CD4-positive, alpha-beta T cell treated with Interleukin-21 for 1 hour (primary cell): ENCODE data around the gene CBFA2T3.
"Not testable (repeated sequence)": the region's sequence is repeated elsewhere in the genome, so short reads cannot be mapped to it uniquely, and the experiment has no call there.

Experiments
- DNase-seq: peaks from one replicate; pipeline ENCODE4 v3.0.0-alpha.2; 2020

CBFA2T3 gene

DNA sequence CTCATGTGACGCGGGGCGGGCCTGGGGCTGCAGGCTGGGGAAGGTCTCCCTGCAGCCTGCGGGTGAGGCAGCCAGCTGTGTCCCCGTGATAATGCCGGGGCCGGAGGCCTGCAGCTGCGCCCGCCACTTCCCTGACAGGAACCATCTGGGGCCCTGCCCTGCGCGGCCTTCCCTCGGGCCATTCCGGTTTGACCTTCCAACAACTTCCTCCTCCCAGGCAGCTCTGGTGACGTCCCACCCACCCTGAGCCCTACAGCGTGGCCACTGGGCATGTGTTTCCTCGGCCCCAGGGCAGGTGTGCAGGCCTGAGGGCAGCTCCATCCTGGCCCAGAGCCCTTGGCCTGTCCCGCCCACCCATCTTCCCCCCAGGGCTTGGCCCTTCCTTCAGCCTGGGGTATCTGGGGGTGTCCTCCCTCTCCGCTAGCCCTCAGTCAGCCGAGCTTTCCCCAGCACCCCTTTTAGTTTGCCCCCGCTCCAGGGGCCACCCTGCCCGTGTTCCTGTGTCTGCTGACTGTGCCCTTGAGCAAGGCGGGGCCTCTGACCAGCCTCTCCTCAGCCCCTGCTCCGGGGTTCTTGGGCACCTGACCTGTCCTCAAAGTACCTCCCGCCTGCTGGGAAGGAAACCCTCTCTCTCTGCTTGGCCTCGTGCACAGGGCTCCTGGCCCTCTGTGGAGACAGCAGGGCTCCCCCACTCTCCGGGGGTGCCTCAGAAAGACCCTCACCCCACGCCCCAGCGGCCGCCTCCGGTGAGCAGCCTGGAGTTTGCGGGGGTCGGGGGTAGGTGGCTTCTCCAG, at the start of gene CBFA2T3:
Gene CBFA2T3, minus strand, starts transcription at position 190 of the 794 bp plus-strand sequence. CDS start 400 bp downstream, outside the sequence.
- DNase-seq, result peak; percentile 13

DNA sequence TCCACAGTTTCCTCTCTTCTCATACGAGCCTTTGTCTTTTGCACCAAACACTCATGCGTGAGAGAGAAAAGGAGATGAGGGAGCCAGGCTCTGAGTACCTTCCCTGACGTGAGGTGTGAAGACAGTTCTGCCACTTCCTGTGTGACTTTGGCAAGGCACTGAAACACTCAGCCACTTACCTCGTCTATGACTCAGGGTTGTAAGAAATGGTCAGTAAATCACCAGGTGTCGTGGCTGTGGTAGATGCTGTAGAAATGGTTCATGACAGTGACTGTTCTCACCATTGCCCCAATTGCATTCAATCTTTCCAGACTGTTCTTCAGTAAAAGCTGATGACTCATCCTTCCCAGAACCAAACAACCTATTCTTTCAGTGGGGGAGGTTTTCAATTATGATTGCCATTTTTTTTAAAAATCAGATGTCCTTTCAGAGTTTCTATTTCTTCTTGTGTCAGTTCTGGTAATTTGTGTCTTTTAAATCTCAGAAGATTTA, 49.2 kb upstream of the CBFA2T3 start:
- peak; percentile 66 for DNase-seq

DNA sequence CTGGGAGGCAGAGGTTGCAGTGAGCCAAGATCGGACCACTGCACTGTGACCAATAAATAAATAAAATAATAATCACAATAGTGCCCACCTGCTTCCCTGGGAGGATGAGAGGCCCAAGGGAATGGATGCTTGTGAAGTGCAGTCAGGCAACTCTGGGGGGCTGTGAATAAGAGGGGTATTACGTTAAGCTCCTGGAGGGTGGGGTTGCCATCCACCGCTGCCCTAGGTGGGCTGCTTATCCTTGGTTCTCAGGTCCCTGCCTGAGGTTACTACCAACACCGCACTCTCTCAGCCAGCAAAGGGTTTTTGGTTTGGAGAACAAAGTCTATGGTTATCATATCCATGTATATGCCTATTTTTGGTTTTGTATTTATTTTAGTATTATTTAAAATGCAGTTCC, 48.6 kb upstream of the CBFA2T3 start:
- DNase-seq, result no peak

- no peak for DNase-seq
These were observed 47.6 kb upstream of the CBFA2T3 start for GRCh38 chr16:89024546-89025060.

DNA sequence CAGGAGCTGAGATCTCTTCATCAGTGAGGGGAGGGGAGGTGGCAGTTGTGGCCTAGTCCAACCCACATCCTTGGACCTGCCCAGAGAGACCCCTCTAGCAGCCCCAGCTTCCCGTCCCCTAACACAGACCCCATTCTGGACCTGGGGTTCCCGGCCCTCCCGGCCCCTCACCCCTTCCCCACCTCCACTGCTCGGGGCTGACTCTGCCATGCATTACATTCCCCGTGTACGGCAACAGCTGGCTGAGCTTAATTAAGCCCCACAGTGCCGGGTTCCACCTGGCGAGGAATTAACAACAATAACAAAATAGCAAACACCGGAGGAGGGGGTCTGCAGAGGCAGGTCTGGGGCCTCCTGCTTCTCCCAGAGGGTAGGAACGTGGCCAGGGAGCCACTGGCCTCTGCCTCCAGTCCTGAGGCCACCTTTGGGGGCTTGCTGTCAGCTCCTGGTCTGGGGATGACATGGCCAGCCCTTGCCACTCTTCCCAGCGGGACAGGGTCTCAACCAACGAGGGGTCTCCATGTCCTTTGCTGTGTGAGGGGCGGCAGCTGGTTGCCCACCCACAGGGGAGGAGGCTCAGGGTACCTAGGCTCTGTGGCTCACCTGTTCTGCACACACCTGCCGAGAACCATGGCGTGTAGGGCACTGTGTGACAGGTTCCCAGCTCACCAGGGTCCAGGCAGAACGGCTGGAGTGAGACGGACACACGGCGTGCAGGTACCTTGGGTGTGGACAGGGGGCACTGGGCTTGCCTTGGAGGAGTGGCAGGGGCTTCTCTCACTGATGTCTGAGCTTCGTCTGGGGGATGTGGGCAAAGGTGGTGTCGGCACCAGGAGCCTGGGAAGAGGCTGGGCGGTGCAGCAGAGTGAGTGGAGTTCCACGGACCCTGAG, 46.9 kb upstream of the CBFA2T3 start:
- DNase-seq, result no peak

GRCh38 chr16:89023151-89023551, 46.1 kb upstream of the CBFA2T3 start:
- no peak for DNase-seq

DNA sequence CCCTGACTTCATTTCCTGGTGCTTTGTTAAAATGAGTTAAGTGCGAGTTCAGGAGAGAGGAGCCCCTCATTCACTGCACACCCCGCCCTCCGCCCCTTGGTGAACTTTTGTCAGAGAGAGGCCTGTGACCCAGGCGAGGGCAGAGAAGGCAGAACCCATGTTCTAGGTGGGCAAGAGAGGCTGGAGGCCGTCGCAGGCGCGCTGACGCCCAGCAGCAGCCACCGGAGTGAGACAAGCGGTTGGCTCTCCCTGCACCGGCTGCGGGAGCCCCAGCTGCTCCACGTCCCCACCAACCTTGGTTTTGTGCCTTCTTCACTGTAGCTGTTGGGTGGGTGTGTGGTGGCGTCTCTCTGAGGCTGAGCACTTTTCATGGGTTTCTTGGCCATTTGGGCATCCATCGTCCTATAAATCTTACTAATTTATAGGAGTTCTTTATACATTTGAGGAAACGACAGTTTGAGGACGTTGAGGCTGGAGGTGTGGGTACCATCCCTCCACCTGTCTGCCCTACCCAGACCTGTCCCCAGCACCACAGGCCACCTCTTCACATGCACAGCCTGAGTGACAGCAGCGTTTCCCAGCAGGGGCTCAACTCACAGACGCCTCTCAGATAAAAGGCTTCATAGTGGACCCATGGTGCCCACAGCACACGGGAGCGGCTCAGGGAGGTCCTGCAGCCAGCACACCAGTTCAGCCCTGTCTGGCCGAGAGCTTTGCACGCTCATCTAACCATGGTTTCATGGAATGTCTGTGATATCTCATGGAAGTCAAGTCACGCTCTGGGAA, 45.2 kb upstream of the CBFA2T3 start:
- DNase-seq, result no peak

- no peak for DNase-seq
These were observed 44.1 kb upstream of the CBFA2T3 start for GRCh38 chr16:89020925-89021595.

DNA sequence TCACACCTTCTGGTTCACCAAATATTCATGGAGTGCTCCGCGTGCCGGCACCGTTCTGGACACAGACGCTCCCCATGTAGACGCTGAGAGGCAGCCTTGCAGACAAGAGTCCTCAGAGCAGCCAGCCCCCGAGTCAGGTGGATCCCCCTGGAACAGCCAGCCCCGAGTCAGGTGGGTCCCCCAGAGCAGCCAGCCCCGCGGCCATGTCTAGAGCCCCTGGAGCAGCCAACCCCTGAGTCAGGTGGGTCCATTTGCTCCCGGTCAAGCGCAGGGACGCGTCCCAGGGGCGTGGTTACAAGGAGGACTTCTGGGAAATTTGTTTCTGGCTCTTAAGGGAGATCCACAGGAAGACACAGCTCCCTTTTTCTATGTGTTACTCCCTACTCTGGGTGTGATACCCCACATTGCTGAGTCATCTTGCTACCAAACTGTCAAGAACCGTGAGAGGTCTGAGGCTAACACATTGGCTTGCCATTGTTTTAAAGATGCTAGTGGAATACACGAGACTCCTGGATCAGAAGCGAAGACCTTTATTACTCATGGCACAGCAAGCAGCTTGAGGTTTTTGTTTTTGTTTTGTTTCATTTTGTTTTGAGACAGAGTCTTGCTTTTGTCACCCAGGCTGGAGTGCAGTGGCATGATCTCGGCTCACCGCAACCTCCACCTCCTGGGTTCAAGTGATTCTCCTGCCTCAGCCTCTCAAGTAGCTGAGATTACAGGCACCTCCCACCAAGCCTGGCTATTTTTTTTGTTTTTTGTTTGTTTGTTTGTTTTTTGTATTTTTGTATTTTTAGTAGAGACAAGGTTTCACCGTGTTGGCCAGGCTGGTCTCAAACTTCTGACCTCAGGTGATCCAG, 43.3 kb upstream of the CBFA2T3 start:
- no peak for DNase-seq

GRCh38 chr16:89019511-89019910, 42.5 kb upstream of the CBFA2T3 start:
- DNase-seq, result no peak

DNA sequence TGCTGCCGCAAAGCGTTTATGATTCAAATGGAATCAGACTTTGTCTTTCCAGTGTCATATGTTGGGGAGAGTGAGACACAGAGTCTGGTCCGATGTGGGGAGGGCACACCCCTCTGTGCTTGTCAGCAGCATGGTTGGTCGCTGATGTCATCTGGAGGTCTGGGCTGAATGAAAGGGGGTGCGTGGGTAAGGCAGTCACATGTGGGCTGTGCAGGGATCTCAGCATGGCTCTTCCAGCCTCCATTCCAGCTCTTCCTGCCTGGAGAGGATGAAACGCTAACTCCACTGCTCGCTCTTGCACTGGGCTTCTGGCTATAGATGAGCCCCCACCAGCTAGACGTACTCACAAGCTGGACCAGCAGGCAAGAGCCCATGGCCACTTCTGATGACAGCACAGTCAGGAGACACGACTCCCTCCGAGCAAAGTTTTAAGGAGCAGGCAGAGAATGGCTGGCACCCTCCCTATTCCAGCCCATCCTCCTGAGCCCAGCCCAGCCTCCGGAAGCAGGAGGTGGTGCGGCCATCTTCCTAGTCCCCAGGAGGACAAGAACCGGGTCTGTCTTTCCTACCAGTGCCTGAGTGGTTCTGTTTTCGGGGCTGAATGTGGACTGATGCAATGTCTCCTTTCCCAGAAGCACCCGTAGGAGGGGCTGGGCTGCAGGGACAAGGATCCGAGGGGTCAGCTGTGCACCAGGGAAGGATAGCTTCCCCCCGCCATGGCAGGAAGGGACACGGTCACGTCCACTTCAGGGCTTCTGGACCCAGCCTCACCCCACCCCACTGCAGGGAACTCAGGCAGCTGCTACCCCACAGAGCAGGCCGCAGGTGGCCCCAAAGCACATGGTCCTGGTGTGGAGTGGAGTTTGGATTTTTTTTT, 41.5 kb upstream of the CBFA2T3 start:
- no peak for DNase-seq

GRCh38 chr16:89017543-89018281, 40.7 kb upstream of the CBFA2T3 start:
- no peak for DNase-seq

DNA sequence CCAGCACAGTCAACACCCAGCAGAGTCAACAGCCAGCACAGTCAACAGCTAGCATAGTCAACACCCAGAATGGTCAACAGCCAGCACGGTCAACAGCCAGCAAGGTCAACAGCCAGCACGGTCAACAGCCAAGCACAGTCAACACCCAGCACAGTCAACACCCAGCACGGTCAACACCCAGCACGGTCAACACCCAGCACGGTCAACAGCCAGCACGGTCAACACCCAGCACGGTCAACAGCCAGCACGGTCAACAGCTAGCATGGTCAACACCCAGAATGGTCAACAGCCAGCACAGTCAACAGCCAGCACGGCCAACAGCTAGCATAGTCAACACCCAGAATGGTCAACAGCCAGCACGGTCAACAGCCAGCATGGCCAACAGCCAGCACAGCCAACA, 39.6 kb upstream of the CBFA2T3 start:
- not testable (repeated sequence) for DNase-seq

GRCh38 chr16:89015271-89015859, 38.4 kb upstream of the CBFA2T3 start:
- DNase-seq, result no peak

DNA sequence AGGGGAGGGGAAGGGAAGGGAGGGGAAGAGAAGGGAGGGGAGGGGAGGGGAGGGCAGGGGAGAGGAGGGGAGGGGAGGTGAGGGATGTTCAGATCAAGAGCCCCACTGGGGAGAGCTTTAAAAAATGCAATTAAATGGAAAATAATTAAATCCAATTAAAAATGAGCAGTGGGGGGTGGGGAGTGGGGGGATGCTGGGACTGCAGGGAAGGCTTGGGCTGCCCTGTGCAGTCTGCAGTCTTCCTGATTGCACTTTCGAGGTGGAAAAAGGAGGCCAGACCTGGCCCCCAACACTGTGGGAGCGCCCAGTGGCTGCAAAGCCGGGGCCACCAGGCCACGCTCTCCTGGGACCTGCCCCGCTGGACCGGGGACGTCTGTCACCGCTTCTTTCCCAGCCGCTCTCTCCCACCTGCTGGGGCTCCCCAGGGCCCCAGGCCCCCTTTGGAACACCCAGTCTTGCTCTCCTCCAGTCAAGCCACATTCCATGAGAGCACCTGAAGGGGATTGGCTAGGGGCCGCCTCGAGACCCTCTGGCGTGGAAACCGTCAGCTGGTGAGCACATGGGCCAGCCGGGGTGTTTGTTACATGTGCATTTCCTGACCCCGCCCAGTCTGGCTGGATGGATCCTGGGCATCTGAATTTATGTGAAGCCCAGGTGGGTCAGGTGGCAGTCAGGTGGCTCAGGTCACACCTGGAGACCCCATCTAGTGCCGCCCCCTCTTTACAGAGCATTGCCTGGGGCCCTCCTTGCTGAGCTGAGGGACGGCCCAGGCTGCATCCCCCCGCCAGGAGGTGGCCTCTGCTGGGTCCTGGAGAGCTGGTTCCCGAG, 37.6 kb upstream of the CBFA2T3 start:
- DNase-seq, result no peak

DNA sequence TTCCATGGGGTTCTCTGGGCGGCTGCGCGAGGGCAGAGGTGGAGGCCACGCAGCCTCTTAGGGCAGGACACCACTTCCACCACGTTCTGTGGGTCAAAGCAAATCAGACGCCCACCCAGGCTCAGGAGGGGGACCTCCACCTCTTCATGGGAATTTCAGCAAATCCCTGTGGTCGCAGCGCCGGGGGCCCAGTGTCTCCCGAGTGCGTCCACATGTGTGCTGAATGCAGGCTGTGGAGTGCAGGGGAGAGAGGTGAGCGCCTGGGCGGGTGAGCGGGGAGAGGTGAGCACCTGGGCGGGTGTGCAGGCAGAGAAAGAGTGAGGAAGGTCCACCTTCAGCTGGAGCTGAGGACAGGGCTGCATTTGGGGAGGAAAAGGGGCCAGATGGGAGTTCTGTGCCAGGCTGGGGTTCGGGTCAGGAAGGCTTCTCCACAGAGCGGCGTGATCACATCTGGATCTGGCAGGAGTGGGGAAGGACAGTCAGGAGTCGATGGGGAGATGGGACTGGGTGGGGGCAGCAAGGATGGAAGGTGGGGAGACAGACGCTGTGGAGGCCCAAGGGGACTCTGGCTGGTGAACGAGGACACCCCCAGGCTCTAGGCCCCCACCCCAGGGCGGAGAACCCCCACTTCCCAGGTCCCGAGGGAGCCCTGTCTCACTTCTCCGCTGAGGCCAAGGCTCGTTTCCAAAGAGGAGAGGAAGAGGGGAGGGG, 36.8 kb upstream of the CBFA2T3 start:
- DNase-seq, result no peak

DNA sequence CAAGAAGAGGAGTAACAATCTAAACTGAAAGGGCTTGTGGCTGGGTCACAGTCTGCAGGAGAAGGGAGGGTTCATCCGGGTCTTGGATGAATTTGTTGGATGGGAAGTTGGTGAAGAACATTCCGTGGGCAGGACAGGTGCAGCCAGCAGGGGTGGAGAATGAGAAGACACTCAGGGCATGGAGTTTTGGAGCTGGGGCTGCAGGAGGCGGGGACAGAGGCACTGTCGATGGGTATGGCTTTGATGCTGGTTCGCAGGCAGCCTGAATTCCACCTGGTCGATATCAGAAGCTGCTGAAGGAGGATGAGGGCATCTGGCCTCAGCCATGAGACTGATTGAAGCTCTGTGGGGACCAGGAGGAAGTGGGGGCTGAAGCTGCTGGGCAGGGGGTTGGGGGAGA, 36.1 kb upstream of the CBFA2T3 start:
- DNase-seq, result no peak
